K562 (cell line): ENCODE measurements around the gene FCGR2B. TPM values are rescaled to one million over a fixed set of nuclear protein-coding genes. Genes with fewer than 3 reads are reported as not detected.
A peak's percentile ranks its signal among the peaks of the same experiment; 100 is the strongest.
"Not testable (repeated sequence)": the region's sequence is repeated elsewhere in the genome, so short reads cannot be mapped to it uniquely, and the experiment has no call there.

Source experiments
- CTBP1 ChIP-seq: fragments of 450-650 bp; IDR thresholded peaks from 2 replicates; pipeline ENCODE4 v1.6.1; 2016; ENCODE audit warnings: borderline replicate concordance
- DPF2 ChIP-seq: fragments of 450-650 bp; IDR thresholded peaks from 2 replicates; pipeline ENCODE4 v1.6.1; 2016
- ETV1 ChIP-seq: fragments of 450-650 bp; conservative IDR thresholded peaks from 2 replicates; pipeline ENCODE4 v1.6.1; 2016; ENCODE audit warnings: missing genetic modification characterization, control low read depth, low read depth, missing compliant biosample characterization
- ETV6 ChIP-seq, 3 experiments: fragments of 150-350 bp in 1 of 3; sonication (generic) in 1 of 3; formaldehyde crosslinking in 1 of 3; IDR thresholded peaks; 2 replicates each; pipeline versions ENCODE4 v1.6.1 to v1.8.0; 2014 to 2022; ENCODE audit warnings: borderline replicate concordance in 2 of 3, low read depth in 2 of 3, antibody characterized with exemption in 1 of 3, low read length in 1 of 3, mild to moderate bottlenecking in 1 of 3, missing genetic modification reagents in 1 of 3
- MLLT1 ChIP-seq, 2 experiments: fragments of 450-650 bp; IDR thresholded peaks; 2 replicates each; pipeline ENCODE4 v1.6.1; 2016
- MNT ChIP-seq, 2 experiments: fragments of 450-650 bp; conservative IDR thresholded peaks; 2 replicates each; pipeline ENCODE4 v1.6.1; 2017; ENCODE audit warnings: mild to moderate bottlenecking in 2 of 2, moderate library complexity in 2 of 2
- NFRKB ChIP-seq: fragments of 450-650 bp; IDR thresholded peaks from 2 replicates; pipeline ENCODE4 v1.6.1; 2016; ENCODE audit warnings: low read depth
- PKNOX1 ChIP-seq: fragments of 450-650 bp; IDR thresholded peaks from 2 replicates; pipeline ENCODE4 v1.6.1; 2016
- POLR2A ChIP-seq: fragments of 450-650 bp; conservative IDR thresholded peaks from 2 replicates; pipeline ENCODE4 v1.6.1; 2016
- TAF1 ChIP-seq: IDR thresholded peaks from 2 replicates; pipeline ENCODE4 v1.6.1; 2011; ENCODE audit warnings: mild to moderate bottlenecking, low read length, moderate library complexity; ENCODE audit not compliant: insufficient read depth, control insufficient read depth, severe bottlenecking; ENCODE audit errors: extremely low read depth
- TEAD4 ChIP-seq, 2 experiments: sonication (generic) in 1 of 2; formaldehyde crosslinking in 1 of 2; IDR thresholded peaks; 2 replicates each; pipeline versions ENCODE4 v1.6.1 to v1.8.0; 2012 to 2022; ENCODE audit warnings: borderline replicate concordance in 1 of 2, inconsistent platforms in 1 of 2, low read length in 1 of 2, mild to moderate bottlenecking in 1 of 2, missing genetic modification reagents in 1 of 2
- ZBTB26 ChIP-seq: fragments of 450-650 bp; formaldehyde crosslinking; IDR thresholded peaks from 2 replicates; pipeline ENCODE4 v1.4.0; 2022; ENCODE audit warnings: missing genetic modification characterization
- ZEB2 ChIP-seq: fragments of 450-650 bp; IDR thresholded peaks from 2 replicates; pipeline ENCODE4 v1.6.1; 2016
- ZNF395 ChIP-seq: fragments of 200-800 bp; sonication (Bioruptor generic); IDR thresholded peaks from 2 replicates; pipeline ENCODE4 v1.6.1; 2017; ENCODE audit warnings: missing genetic modification characterization, missing compliant biosample characterization
- ZNF592 ChIP-seq: fragments of 450-650 bp; IDR thresholded peaks from 2 replicates; pipeline ENCODE4 v1.6.1; 2017; ENCODE audit warnings: antibody characterized with exemption, mild to moderate bottlenecking
- polyA plus RNA-seq, 8 experiments: library from polyadenylated mRNA; depleted of rRNA in 4 of 8; stranded (reverse) in 5 of 8; unstranded in 3 of 8; fragments of >200 nt; fragmentation: Nextera tagmentation in 2 of 8; fragmentation: Illumina TruSeq in 1 of 8; extraction: Ambion mirVana in 2 of 8; extraction: Trizol in 1 of 8; gene quantifications; 2 replicates each; pipeline versions ENCODE4 v1.2.1 to v1.2.3, GENCODE V29; 2011 to 2014; ENCODE audit warnings: inconsistent platforms in 1 of 8, missing spikeins in 1 of 8
- total RNA-seq, 7 experiments: library from RNA; depleted of rRNA in 6 of 7; stranded (reverse); fragments of >200 nt in 6 of 7; fragmentation: Illumina TruSeq in 2 of 7; extraction: Trizol in 2 of 7; gene quantifications; 2 replicates each; pipeline versions ENCODE4 v1.2.1 to v1.2.3, GENCODE V29; 2011 to 2021; ENCODE audit warnings: low replicate concordance in 1 of 7

The FCGR2B gene
- total and polyA plus RNA-seq, 9 of the 15 experiments (the other 6 are each of a cell fraction or from before 2014, with no cell fraction given): 1.7 to 8.9 (median 3.9) TPM

- TF ChIP-seq ZNF592: 0 out of 2 replicates have a peak, but pooled peaks have one; percentile 41
- TF ChIP-seq TAF1: peak; percentile 60
- peak; percentile 47 for TF ChIP-seq POLR2A
- TF ChIP-seq MLLT1 (IDR thresholded peaks at IDR 0.05): peak; percentile 23 to 70; a peak in 3 of 4 replicates
- peak; percentile 9; the same call in 1 of the 2 replicates for TF ChIP-seq ZNF395 (CRISPR knock-in tag)
- peak; percentile 62 for TF ChIP-seq CTBP1
- TF ChIP-seq ZEB2: peak; percentile 50; the same call in 1 of the 2 replicates
- peak; percentile 90 for TF ChIP-seq ETV1 (tag)
- peak in 1 of 2 experiments; percentile 31; a peak in 1 of 4 replicates for TF ChIP-seq MNT (conservative IDR thresholded peaks at IDR 0.05)
- TF ChIP-seq DPF2: 0 out of 2 replicates have a peak, but pooled peaks have one; percentile 16
- 0 out of 2 replicates have a peak, but pooled peaks have one; percentile 9 for TF ChIP-seq TEAD4 (IDR thresholded peaks at IDR 0.05; ENCODE audit: low read length)
- not testable (repeated sequence) for TF ChIP-seq TEAD4, ETV6 (CRISPR knock-in tag; IDR thresholded peaks at IDR 0.05; ENCODE audit: borderline replicate concordance)
- TF ChIP-seq NFRKB: peak; percentile 87; the same call in 1 of the 2 replicates
- TF ChIP-seq ETV6 (IDR thresholded peaks at IDR 0.05; ENCODE audit: borderline replicate concordance in 1 of 2, low read depth in 2 of 2, low read length in 1 of 2): 0 out of 4 replicates have a peak, but pooled peaks of 1 of the 2 experiments have one; percentile 46
- TF ChIP-seq PKNOX1: peak; percentile 69
- TF ChIP-seq ZBTB26 (CRISPR knock-in tag): 0 out of 2 replicates have a peak, but pooled peaks have one; percentile 45
These were observed 40.9 kb upstream of the FCGR2B start (continued) for GRCh38 chr1:161622054-161622453.
